ENCODE results near the gene ALDH1A1. TPM values are rescaled to one million over a fixed set of nuclear protein-coding genes. Genes with fewer than 3 reads are reported as not detected.

Gene ALDH1A1
- total and polyA plus RNA-seq, 2 of the 8 experiments (the other 6 are each of a cell fraction or from before 2014, with no cell fraction given), result 0.50 to 0.82 TPM

- Histone ChIP-seq H3K23ac (ENCODE audit: insufficient read length) (no peak overlapping the region), H3K36me3 (ENCODE audit: control insufficient read depth in 2 of 4, insufficient read depth in 4 of 4, low read length in 3 of 4) (no peaks in the 10 kb centered on the region), H2AFZ (ENCODE audit: low read length) (peak overlapping the region; percentile 94), H3K14ac (ENCODE audit: insufficient read length) (no peak overlapping the region), H2BK20ac (ENCODE audit: low read length) (0 out of 2 replicates have a peak overlapping the region, but pooled peaks have one; percentile 78), H2BK15ac (ENCODE audit: low read length) (no peak overlapping the region), H4K8ac (ENCODE audit: extremely low read depth, insufficient read depth, low read length) (no peak overlapping the region), H2BK5ac (ENCODE audit: low read depth, low read length) (no peak overlapping the region), H2BK120ac (replicated peaks; ENCODE audit: low read depth, low read length) (no peak overlapping the region), H3K4me2 (ENCODE audit: insufficient read depth in 1 of 2, low read depth in 2 of 2, low read length in 2 of 2) (no peak overlapping the region), H3K4ac (replicated peaks; ENCODE audit: insufficient read length, low read depth, low read length) (no peak overlapping the region), H4K91ac (replicated peaks; ENCODE audit: insufficient read length, low read length) (no peak overlapping the region), H3K9ac (replicated peaks in 1 of 4; ENCODE audit: extremely low read depth in 1 of 4, low read depth in 3 of 4, low read length in 3 of 4) (no peak overlapping the region), H3K56ac (replicated peaks; ENCODE audit: insufficient read length, low read depth, low read length) (no peak overlapping the region), H3K27me3 (replicated peaks in 1 of 4; ENCODE audit: control insufficient read depth in 3 of 4, extremely low read depth in 1 of 4, insufficient read depth in 3 of 4, low read length in 3 of 4) (no peaks in the 10 kb centered on the region), H3K79me2 (ENCODE audit: control insufficient read depth in 1 of 2, insufficient read depth in 2 of 2, low read length in 2 of 2) (no peaks in the 10 kb centered on the region), H3K9me3 (ENCODE audit: insufficient read depth in 2 of 2, low read depth in 1 of 2, low read length in 1 of 2) (no peaks in the 10 kb centered on the region), H3K4me1 (replicated peaks in 1 of 4; ENCODE audit: control insufficient read depth in 3 of 4, insufficient read depth in 4 of 4, low read length in 3 of 4) (peaks cover 0 to 2% (median 1%) of the 10 kb centered on the region in 4 experiments; a peak in 3 of 7 replicates), H4K20me1 (replicated peaks in 1 of 2; ENCODE audit: control insufficient read depth in 1 of 2, insufficient read depth in 2 of 2, low read length in 2 of 2) (no peaks in the 10 kb centered on the region), H3K79me1 (ENCODE audit: low read depth, low read length) (no peaks in the 10 kb centered on the region), H2BK12ac (ENCODE audit: low read depth, low read length) (no peak overlapping the region; the same call in 1 of the 2 replicates), H3K4me3 (ENCODE audit: extremely low read depth in 1 of 4, insufficient read depth in 2 of 4, low read depth in 3 of 4, low read length in 4 of 4) (no peak overlapping the region), H3K23me2 (ENCODE audit: low read depth, low read length) (no peaks in the 10 kb centered on the region), H3K18ac (ENCODE audit: extremely low read depth, low read length) (no peak overlapping the region), H2AK5ac (ENCODE audit: low read depth, low read length) (no peak overlapping the region), H4K5ac (ENCODE audit: insufficient read length, low read depth, low read length) (no peak overlapping the region), H3K27ac (ENCODE audit: low read depth, low read length) (no peak overlapping the region)
- FAIRE-seq (no peak), DNase-seq (ENCODE audit: low read depth in 1 of 2, low spot score in 2 of 2) (no peak)
- POLR2A ChIA-PET (ENCODE audit: partially characterized antibody), result no interaction called here
- CTCF ChIA-PET (ENCODE audit: partially characterized antibody), result interaction anchor here (0.6 to 5.9 kb wide), 24 partner anchors 14 to 819 kb away, joined by 3 to 44 read pairs (median 4); no protein-coding TSS in a partner anchor
- WGBS, 2 experiments (ENCODE audit: extremely low coverage in 1 of 2, insufficient coverage in 1 of 2, insufficient read length in 1 of 2, insufficient replicate concordance in 2 of 2, low coverage in 1 of 2, low lambda C conversion rate in 2 of 2, missing lambda C conversion rate in 1 of 2), result 75% methylated on average over 5 of the region's 5 CpGs; no CpG with 5 or more reads in 1 of the 2 experiments
- no peak for TF ChIP-seq TCF12 (IDR thresholded peaks at IDR 0.05; ENCODE audit: low read depth, low read length)
- no peak for TF ChIP-seq KDM4A (IDR thresholded peaks at IDR 0.05; ENCODE audit: low read depth, low read length, severe bottlenecking)
- TF ChIP-seq FOSL1 (IDR thresholded peaks at IDR 0.05; ENCODE audit: insufficient read depth, low read depth, low read length), result no peak
These were observed 94.6 kb downstream of the ALDH1A1 start for GRCh38 chr9:72858089-72858912.

Measured in H1 (cell line).